Left lobe of liver (tissue), 2 donors: ENCODE results near the gene SNAP25. TPM values are rescaled to one million over a fixed set of nuclear protein-coding genes. Genes with fewer than 3 reads are reported as not detected.

ENCODE experiments used
- ATAC-seq: fragments of 200-7000 bp; cut with Tn5 transposase; one replicate; pipeline ENCODE4 v1.9.1; 2020; ENCODE audit warnings: mild to moderate bottlenecking, moderate library complexity
- DNase-seq: peaks from one replicate; pipeline ENCODE4 v3.0.0-alpha.2; 2020; ENCODE audit warnings: low spot score
- total RNA-seq: library from RNA; stranded (reverse); gene quantifications from one replicate; pipeline ENCODE4 v1.2.1, GENCODE V29; 2021
- donor health status: DM: no; HTN: no; CAD: no; lungs with moderate emphysema.
- donor health status: DM: no; HTN: yes; CAD: no.

Gene SNAP25
- total RNA-seq, 1 donor from 2014 or later: not detected

GRCh38 chr20:10213526-10213925 lies 5.1 kb upstream of the SNAP25 start:
- ATAC-seq: no peak

GRCh38 chr20:10216146-10216791 lies 2.4 kb upstream of the SNAP25 start:
- ATAC-seq: no peak
- no peak for DNase-seq

More at GRCh38 chr20:10213526-10213925, 5.1 kb upstream of the SNAP25 start:
- no peak for DNase-seq

- peak; percentile 18 for ATAC-seq
- no peak for DNase-seq
Observed at GRCh38 chr20:10217721-10218410, 764 bp upstream of the SNAP25 start.

- peak; percentile 99 for ATAC-seq
Observed at GRCh38 chr20:10219452-10219791, 792 bp downstream of the SNAP25 start.

GRCh38 chr20:10219993-10220750 lies 1.5 kb downstream of the SNAP25 start:
- ATAC-seq: no peak
- no peak for DNase-seq

More at GRCh38 chr20:10219452-10219791, 792 bp downstream of the SNAP25 start:
- DNase-seq: peak; percentile 72

- no peak for ATAC-seq
- no peak for DNase-seq
Observed at GRCh38 chr20:10221021-10221420, 2.4 kb downstream of the SNAP25 start.

- DNase-seq (no peak), ATAC-seq (no peak)
Observed at GRCh38 chr20:10225439-10226060, 6.9 kb downstream of the SNAP25 start.

GRCh38 chr20:10228330-10228729 lies 9.7 kb downstream of the SNAP25 start:
- no peak for DNase-seq
- ATAC-seq: no peak

- no peak for ATAC-seq
- no peak for DNase-seq
Observed at GRCh38 chr20:10231290-10231689, 12.7 kb downstream of the SNAP25 start.

GRCh38 chr20:10236540-10237533 lies 18.2 kb downstream of the SNAP25 start:
- no peak for DNase-seq
- no peak for ATAC-seq

- ATAC-seq: no peak
- DNase-seq: no peak
Observed at GRCh38 chr20:10239954-10240353, 21.3 kb downstream of the SNAP25 start.

- ATAC-seq (no peak), DNase-seq (no peak)
Observed at GRCh38 chr20:10240655-10241054, 22.0 kb downstream of the SNAP25 start.

GRCh38 chr20:10242166-10242565 lies 23.5 kb downstream of the SNAP25 start:
- ATAC-seq (no peak), DNase-seq (no peak)

GRCh38 chr20:10247440-10247839 lies 28.8 kb downstream of the SNAP25 start:
- no peak for DNase-seq

GRCh38 chr20:10249048-10249770 lies 30.6 kb downstream of the SNAP25 start:
- no peak for DNase-seq

More at GRCh38 chr20:10247440-10247839, 28.8 kb downstream of the SNAP25 start:
- ATAC-seq: no peak

GRCh38 chr20:10249822-10250221 lies 31.2 kb downstream of the SNAP25 start:
- no peak for ATAC-seq
- DNase-seq: no peak

More at GRCh38 chr20:10249048-10249770, 30.6 kb downstream of the SNAP25 start:
- ATAC-seq: no peak

- ATAC-seq (no peak), DNase-seq (no peak)
Observed at GRCh38 chr20:10250902-10251301, 32.3 kb downstream of the SNAP25 start.

- no peak for DNase-seq
Observed at GRCh38 chr20:10253780-10254179, 35.1 kb downstream of the SNAP25 start.

GRCh38 chr20:10255846-10256245 lies 37.2 kb downstream of the SNAP25 start:
- no peak for DNase-seq
- no peak for ATAC-seq

More at GRCh38 chr20:10253780-10254179, 35.1 kb downstream of the SNAP25 start:
- ATAC-seq: no peak
